Heart left ventricle (tissue), 16 donors: Measurements from ENCODE around the gene SBSN. TPM values are rescaled to one million over a fixed set of nuclear protein-coding genes. Genes with fewer than 3 reads are reported as not detected.
A peak's percentile ranks its signal among the peaks of the same experiment; 100 is the strongest.

Experiments
- ATAC-seq, 4 donors: fragments of 200-7000 bp; cut with Tn5 transposase; one replicate each; pipeline ENCODE4 v1.9.1; 2020 to 2022; ENCODE audit warnings: moderate library complexity in 4 of 4, mild to moderate bottlenecking in 3 of 4, moderate number of reproducible peaks in 1 of 4
- DNase-seq, 5 donors: peaks; one replicate each; pipeline ENCODE4 v3.0.0-alpha.2; 2020
- H3K27ac ChIP-seq, 12 donors: fragments of 200-600 bp; sonication (generic) in 4 of 12; one replicate each; pipeline versions ENCODE4 v1.5.0 to v1.8.0; 2016 to 2022; ENCODE audit warnings: mild to moderate bottlenecking in 2 of 12
- H3K27me3 ChIP-seq, 9 donors: fragments of 200-600 bp; sonication (generic) in 2 of 9; one replicate each; pipeline versions ENCODE4 v1.5.1 to v1.8.0; 2016 to 2022; ENCODE audit warnings: mild to moderate bottlenecking in 3 of 9
- H3K36me3 ChIP-seq, 9 donors: fragments of 200-600 bp; sonication (generic) in 2 of 9; one replicate each; pipeline versions ENCODE4 v1.5.0 to v1.8.0; 2018 to 2022; ENCODE audit warnings: mild to moderate bottlenecking in 2 of 9
- H3K4me1 ChIP-seq, 12 donors: fragments of 200-600 bp; sonication (generic) in 4 of 12; one replicate each; pipeline versions ENCODE4 v1.5.0 to v1.8.0; 2016 to 2022; ENCODE audit warnings: mild to moderate bottlenecking in 3 of 12
- H3K4me3 ChIP-seq, 12 donors: fragments of 200-600 bp; sonication (generic) in 4 of 12; one replicate each; pipeline versions ENCODE4 v1.5.0 to v1.8.0; 2017 to 2022; ENCODE audit warnings: mild to moderate bottlenecking in 9 of 12, moderate library complexity in 4 of 12
- H3K9me3 ChIP-seq, 12 donors: fragments of 200-600 bp; sonication (generic) in 4 of 12; one replicate each; pipeline versions ENCODE4 v1.5.0 to v1.8.0; 2016 to 2022; ENCODE audit warnings: mild to moderate bottlenecking in 1 of 12
- CTCF ChIP-seq, 12 donors: fragments of 200-600 bp; sonication (generic) in 4 of 12; IDR thresholded peaks; one replicate each; pipeline versions ENCODE4 v1.5.0 to v1.8.0; 2018 to 2022; ENCODE audit warnings: antibody characterized with exemption in 12 of 12, mild to moderate bottlenecking in 5 of 12
- POLR2A ChIP-seq, 2 donors: fragments of 450-650 bp; IDR thresholded peaks; one replicate each; pipeline ENCODE4 v1.6.1; 2017; ENCODE audit warnings: antibody characterized with exemption in 2 of 2, mild to moderate bottlenecking in 2 of 2, moderate library complexity in 2 of 2
- WGBS, 4 donors: extraction: QIAGEN DNeasy Blood & Tissue Kit in 2 of 4; methylation state at CpG; one replicate each; pipeline versions ENCODE4 v1.1.5 to v1.1.7; 2013 to 2018; 5-methylcytosine and 5-hydroxymethylcytosine counted together
- intact Hi-C, 10 donors: fragments of 100-400 bp; cut with DNase I; formaldehyde crosslinking; loops; one replicate each; pipeline versions ENCODE4 v1.11.1 to v1.14.2; 2022
- polyA plus RNA-seq, 2 donors: library from polyadenylated mRNA; stranded (reverse); fragments of 200-250 nt; gene quantifications; one replicate each; pipeline ENCODE4 v1.2.3, GENCODE V29; 2013
- total RNA-seq, 9 donors: library from RNA; depleted of rRNA in 2 of 9; stranded (reverse); fragments of >200 nt in 2 of 9; fragmentation: NEBNext Ultra II Directional in 3 of 9; extraction: Animal tissue kit (Norgen Biotek cat#: 25700) in 3 of 9; gene quantifications; one replicate each; pipeline versions ENCODE4 v1.1.0 to v1.2.4, GENCODE V29; 2016 to 2023
- donor health status: ischemic (EF 13 %, LVEDD 7.1; RV severe dilation, severe dysfunction).
- donor health status: healthy with polysubstance abuse.
- donor health status: DM: no; HTN: yes; CAD: no.
- donor health status: DM: no; HTN: no; CAD: no.
- donor health status: ischemic (EF 25% LVEDD 6.9; RV normal size, moderate dysfunction).
- donor health status: ischemic (EF 25% LVEDD 5.7; RV mildly dilated, moderate dysfunction).
- donor health status: healthy.
- donor health status: DM: yes; HTN: yes; CAD: no.
- donor health status: ischemic (EF 35%, LVEDD 5.7; RV mildly dilated, moderate dysfunction).
- donor health status: nonischemic (EF 11% LVEDD 7.7; RV severe dilation, severe dysfunction).
- donor health status: DM: yes; HTN: yes; CAD: no.
- donor health status: PGD.
- donor health status: ischemic (EF 29% LVEDD 5.4; RV normal size, mild dysfunction).
- donor health status: nonischemic (EF 23%, LVEDD 6.1; RV moderate dilation, normal function).

The SBSN gene
- total and polyA plus RNA-seq, 11 donors, result not detected

- H3K27ac ChIP-seq, result no peak overlapping the region
- TF ChIP-seq POLR2A (IDR thresholded peaks at IDR 0.05) (no peak), CTCF (IDR thresholded peaks at IDR 0.05) (no peak)
- peaks cover 0 to 3% (median 0%) of the 10 kb centered on the region in 9 donors for H3K27me3 ChIP-seq
- peaks cover 0 to 7% (median 2%) of the 10 kb centered on the region in 12 donors for H3K4me1 ChIP-seq
- WGBS, 4 donors, result 75 to 98% (median 85%) methylated on average over 3 of the region's 3 CpGs
- H3K9me3 ChIP-seq, result no peaks in the 10 kb centered on the region
- no peak overlapping the region for H3K4me3 ChIP-seq
- H3K36me3 ChIP-seq, result no peaks in the 10 kb centered on the region
- intact Hi-C loops, result loop anchor here in 4 of 10 donors (5.0 kb wide), 3 partner anchors 146 to 231 kb away; partner anchors contain the start of gene USF2 (in 1 of the 4)
- ATAC-seq, result no peak
- DNase-seq, result no peak
These were observed 29.9 kb downstream of the SBSN start for GRCh38 chr19:35498220-35498619.

GRCh38 chr19:35497406-35497805, 30.7 kb downstream of the SBSN start:
- Histone ChIP-seq H3K9me3 (no peaks in the 10 kb centered on the region), H3K4me3 (no peak overlapping the region), H3K27me3 (peaks cover 0 to 3% (median 0%) of the 10 kb centered on the region in 9 donors), H3K36me3 (no peaks in the 10 kb centered on the region), H3K4me1 (peaks cover 0 to 7% (median 2%) of the 10 kb centered on the region in 12 donors), H3K27ac (no peak overlapping the region)
- TF ChIP-seq CTCF (IDR thresholded peaks at IDR 0.05), result no peak
- TF ChIP-seq POLR2A (IDR thresholded peaks at IDR 0.05), result no peak
- 75 to 89% (median 81%) methylated on average over 14 of the region's 14 CpGs for WGBS, 4 donors
- no peak for DNase-seq
- intact Hi-C loops, result loop anchor here in 5 of 10 donors (2.0 to 5.0 kb wide), 4 partner anchors 145 to 230 kb away; partner anchors contain the start of gene USF2 (in 1 of the 5)
- no peak for ATAC-seq

GRCh38 chr19:35495107-35496064, 32.7 kb downstream of the SBSN start:
- TF ChIP-seq POLR2A (IDR thresholded peaks at IDR 0.05) (no peak), CTCF (IDR thresholded peaks at IDR 0.05) (peak; percentile 96 to 99 (median 98))
- 23 to 30% (median 27%) methylated on average over 22 to 30 of the region's 30 CpGs for WGBS, 4 donors
- Histone ChIP-seq H3K27ac (no peak overlapping the region), H3K27me3 (peaks cover 0 to 3% (median 0%) of the 10 kb centered on the region in 9 donors), H3K4me3 (peak overlapping the region in 1 of 12 donors; percentile 26), H3K36me3 (no peaks in the 10 kb centered on the region), H3K4me1 (peaks cover 0 to 7% (median 2%) of the 10 kb centered on the region in 12 donors), H3K9me3 (no peaks in the 10 kb centered on the region)
- intact Hi-C loops, result loop anchor here in 8 of 10 donors (1.0 to 5.0 kb wide), 5 partner anchors 143 to 228 kb away; partner anchors contain the start of gene USF2 (in 1 of the 8)
- DNase-seq (peak; percentile 61 to 88 (median 71)), ATAC-seq (peak; percentile 81 to 94 (median 90))

- H3K36me3 ChIP-seq, result no peaks in the 10 kb centered on the region
- no peaks in the 10 kb centered on the region for H3K9me3 ChIP-seq
- intact Hi-C loops, result loop anchor here in 5 of 10 donors (2.0 to 5.0 kb wide), 2 partner anchors 141 to 142 kb away; no protein-coding TSS in a partner anchor
- whole genome bisulfite sequencing, 4 donors, result 90 to 94% (median 92%) methylated on average over 9 of the region's 9 CpGs
- DNase-seq (no peak), ATAC-seq (no peak)
- H3K4me1 ChIP-seq, result peaks cover 0 to 7% (median 2%) of the 10 kb centered on the region in 12 donors
- H3K27ac ChIP-seq, result no peak overlapping the region
- no peak overlapping the region for H3K4me3 ChIP-seq
- TF ChIP-seq POLR2A (IDR thresholded peaks at IDR 0.05) (no peak), CTCF (IDR thresholded peaks at IDR 0.05) (no peak)
- H3K27me3 ChIP-seq, result peaks cover 0 to 8% (median 0%) of the 10 kb centered on the region in 9 donors
These were observed 34.1 kb downstream of the SBSN start for GRCh38 chr19:35493971-35494370.
